GM12878 (cell line): ENCODE results near the gene TMBIM1. TPM values are rescaled to one million over a fixed set of nuclear protein-coding genes. Genes with fewer than 3 reads are reported as not detected.

Experiments
- ATAC-seq: fragments of 200-7000 bp; cut with Tn5 transposase; 3 replicates; pipeline ENCODE4 v1.9.1; 2020; ENCODE audit warnings: mild to moderate bottlenecking, moderate library complexity
- BruUV-seq: library from RNA; stranded (reverse); fragments of 400-500 nt; replicated peaks from 2 replicates; lab custom pipeline; 2021; lab: Mats Ljungman, UMichigan
- CTCF ChIA-PET: fragments of 300-600 bp; sonication (Branson Sonifier 250); formaldehyde crosslinking; extraction: SDS; loops from one replicate; lab custom pipeline; 2021; ENCODE audit warnings: inconsistent platforms; lab: Yijun Ruan, JAX
- POLR2A ChIA-PET: fragments of 350-600 bp; formaldehyde crosslinking; extraction: SDS; loops from one replicate; lab custom pipeline; 2021; ENCODE audit warnings: inconsistent platforms; lab: Charles Lee
- RAD21 ChIA-PET: fragments of 300-600 bp; sonication (Branson Sonifier 250); formaldehyde crosslinking; loops from one replicate; lab custom pipeline; 2023; ENCODE audit warnings: antibody characterized with exemption; ENCODE audit not compliant: unreplicated experiment; lab: Charles Lee
- SMC1A ChIA-PET: fragments of 300-600 bp; sonication (Branson Sonifier 250); formaldehyde crosslinking; loops from one replicate; lab custom pipeline; 2023; ENCODE audit not compliant: unreplicated experiment, uncharacterized antibody; lab: Charles Lee
- DNase-seq: peaks from one replicate; pipeline ENCODE4 v3.0.0-alpha.2; 2011; ENCODE audit warnings: low read depth, low spot score
- FAIRE-seq: peaks from 3 replicates; lab custom pipeline; 2011; peaks lifted over from hg19 to GRCh38; lab: Jason Lieb, UNC
- H2AFZ ChIP-seq: 2 replicates; pipeline ENCODE4 v1.6.0; 2011; ENCODE audit warnings: low read depth, low read length, control low read depth; ENCODE audit not compliant: control insufficient read depth
- H3K27ac ChIP-seq: 2 replicates; pipeline ENCODE4 v1.5.1; 2011; ENCODE audit warnings: control low read depth; ENCODE audit not compliant: control insufficient read depth, insufficient read depth
- H3K27me3 ChIP-seq, 2 experiments: replicated peaks in 1 of 2; 2 replicates each; pipeline versions ENCODE4 v1.6.0 to v1.6.1; 2011; ENCODE audit warnings: low read length in 1 of 2; ENCODE audit not compliant: control insufficient read depth in 2 of 2, insufficient read depth in 2 of 2
- H3K36me3 ChIP-seq, 2 experiments: 2 replicates each; pipeline ENCODE4 v1.5.1; 2011; ENCODE audit warnings: low read length in 1 of 2; ENCODE audit not compliant: control insufficient read depth in 2 of 2, insufficient read depth in 2 of 2
- H3K4me1 ChIP-seq: 2 replicates; pipeline ENCODE4 v1.6.1; 2011; ENCODE audit warnings: mild to moderate bottlenecking, low read length, moderate library complexity, mixed read lengths; ENCODE audit not compliant: control insufficient read depth, insufficient read depth
- H3K4me2 ChIP-seq: 2 replicates; pipeline ENCODE4 v1.6.0; 2011; ENCODE audit warnings: control low read depth; ENCODE audit not compliant: control insufficient read depth, insufficient read depth
- H3K4me3 ChIP-seq: fragments of 200-600 bp; sonication (generic); 2 replicates; pipeline ENCODE4 v1.5.1; 2016
- H3K79me2 ChIP-seq: 2 replicates; pipeline ENCODE4 v1.6.0; 2011; ENCODE audit warnings: low read length; ENCODE audit not compliant: control insufficient read depth, insufficient read depth
- H3K9ac ChIP-seq: 2 replicates; pipeline ENCODE4 v1.8.0; 2011; ENCODE audit warnings: low read length, control low read depth, mixed read lengths; ENCODE audit not compliant: control insufficient read depth, insufficient read depth
- H3K9me3 ChIP-seq: replicated peaks from 3 replicates; pipeline ENCODE4 v1.5.1; 2011; ENCODE audit warnings: mild to moderate bottlenecking, low read length; ENCODE audit not compliant: control insufficient read depth, insufficient read depth
- H4K20me1 ChIP-seq: 2 replicates; pipeline ENCODE4 v1.6.0; 2011; ENCODE audit not compliant: control insufficient read depth, insufficient read depth
- POLR2AphosphoS5 ChIP-seq: IDR thresholded peaks from 2 replicates; pipeline ENCODE4 v1.6.1; 2011; ENCODE audit warnings: mild to moderate bottlenecking, low read length, inconsistent platforms
- ZNF274 ChIP-seq: IDR thresholded peaks from one replicate; pipeline ENCODE4 v1.8.0; 2011; ENCODE audit not compliant: insufficient read length, insufficient read depth
- WGBS: methylation state at CpG from one replicate; pipeline ENCODE4 v1.1.6; 2016; ENCODE audit warnings: low lambda C conversion rate; ENCODE audit not compliant: insufficient replicate concordance, insufficient coverage; ENCODE audit errors: missing lambda C conversion rate; 5-methylcytosine and 5-hydroxymethylcytosine counted together
- in situ Hi-C: fragments of 300-500 bp; cut with MboI; formaldehyde crosslinking; loops from 9 replicates; pipeline ENCODE4 v1.14.3; 2018; ENCODE audit warnings: mixed read lengths
- intact Hi-C: fragments of 100-400 bp; cut with micrococcal nuclease; formaldehyde crosslinking; loops from one replicate; pipeline ENCODE4 v1.14.2; 2022; ENCODE audit not compliant: unreplicated experiment
- microRNA-seq: library from miRNA; unstranded; fragments of <30 nt; microRNA quantifications from one replicate; pipeline ENCODE4, GENCODE V29; 2018
- polyA plus RNA-seq, 11 experiments: library from polyadenylated mRNA; depleted of rRNA in 4 of 11; unstranded in 6 of 11; stranded (reverse) in 5 of 11; fragments of >200 nt; fragmentation: Nextera tagmentation in 4 of 11; fragmentation: Illumina TruSeq in 1 of 11; extraction: Ambion mirVana in 4 of 11; extraction: Trizol in 1 of 11; gene quantifications; 1 replicate in 1 of 11; 2 replicates in 10 of 11; pipeline versions ENCODE4 v1.2.1 to v1.2.3, GENCODE V29; 2011 to 2016; ENCODE audit warnings: inconsistent platforms in 2 of 11, missing spikeins in 2 of 11, low read depth in 1 of 11
- small RNA-seq: library from RNA; depleted of rRNA; stranded (forward); fragments of <200 nt; gene quantifications from one replicate; pipeline ENCODE3, GENCODE V24; 2014
- total RNA-seq, 4 experiments: library from RNA; depleted of rRNA in 3 of 4; stranded (reverse); fragments of >200 nt in 3 of 4; fragmentation: Illumina TruSeq in 1 of 4; extraction: Trizol in 1 of 4; gene quantifications; 2 replicates each; pipeline versions ENCODE4 v1.2.1 to v1.2.3, GENCODE V29; 2013 to 2021
- TF ChIP-seq, protein P1 (sequence below): IDR thresholded peaks from 2 replicates; pipeline ENCODE4 v1.6.1; 2012; ENCODE audit warnings: improper control_type of control experiment, low read depth, low read length; ENCODE audit not compliant: insufficient replicate concordance
- TF ChIP-seq, protein P2 (sequence below): fragments of 450-650 bp; IDR thresholded peaks from 2 replicates; pipeline ENCODE4 v1.6.1; 2018; ENCODE audit warnings: borderline replicate concordance, mild to moderate bottlenecking; ENCODE audit not compliant: partially characterized antibody

TMBIM1 gene
- total and polyA plus RNA-seq, 10 of the 15 experiments (the other 5 are each of a cell fraction or from before 2014, with no cell fraction given) = 6.1 to 38.3 (median 26.2) TPM

DNA sequence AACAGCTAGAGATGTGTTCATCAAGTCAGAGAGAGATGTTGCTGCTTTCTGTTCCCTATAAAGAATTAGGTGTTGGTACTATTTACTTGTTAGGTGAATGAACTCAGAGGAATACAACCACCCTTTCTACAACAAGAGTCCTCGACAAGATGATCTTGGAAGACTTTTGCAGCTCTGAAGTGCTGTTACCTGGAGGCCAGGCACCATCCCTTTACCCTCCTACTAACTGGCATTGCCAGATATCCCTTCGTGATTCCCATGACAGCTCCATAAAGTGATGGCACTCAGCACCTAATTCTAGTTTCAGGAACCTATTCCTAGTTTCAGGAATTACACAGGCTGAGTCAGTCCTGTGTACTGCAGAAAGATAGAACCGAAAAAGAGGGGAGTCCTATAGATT lies 65.4 kb downstream of the TMBIM1 start:
- intact Hi-C loops (no loop called here), in situ Hi-C loops (no loop called here)
- Histone ChIP-seq H3K36me3 (peaks cover 5 to 43% of the 10 kb centered on the region in 2 experiments), H3K9ac (no peak overlapping the region), H3K9me3 (no peaks in the 10 kb centered on the region), H3K27me3 (no peaks in the 10 kb centered on the region), H4K20me1 (peaks cover 11% of the 10 kb centered on the region), H3K27ac (no peak overlapping the region), H3K79me2 (peaks cover 62% of the 10 kb centered on the region), H3K4me2 (no peak overlapping the region), H3K4me3 (no peak overlapping the region), H2AFZ (no peak overlapping the region), H3K4me1 (peaks cover 44% of the 10 kb centered on the region)
- SMC1A ChIA-PET = interaction anchor here (1.0 kb wide), 2 partner anchors 9 to 10 kb away, joined by 3 to 5 read pairs; partner anchors contain the start of gene ARPC2
- RAD21 ChIA-PET = interaction anchor here (0.6 to 1.1 kb wide), 2 partner anchors 10 to 15 kb away, joined by 3 to 4 read pairs; partner anchors contain the start of gene ARPC2
- ATAC-seq (no peak), FAIRE-seq (no peak), DNase-seq (no peak)
- 54% methylated on average over 3 of the region's 3 CpGs for WGBS
- no TSS peak for BruUV-seq
- TF ChIP-seq ZNF274 (no peak), POLR2AphosphoS5 (peak; percentile 56; the same call in 1 of the 2 replicates)
- TF ChIP-seq, protein P1, sequence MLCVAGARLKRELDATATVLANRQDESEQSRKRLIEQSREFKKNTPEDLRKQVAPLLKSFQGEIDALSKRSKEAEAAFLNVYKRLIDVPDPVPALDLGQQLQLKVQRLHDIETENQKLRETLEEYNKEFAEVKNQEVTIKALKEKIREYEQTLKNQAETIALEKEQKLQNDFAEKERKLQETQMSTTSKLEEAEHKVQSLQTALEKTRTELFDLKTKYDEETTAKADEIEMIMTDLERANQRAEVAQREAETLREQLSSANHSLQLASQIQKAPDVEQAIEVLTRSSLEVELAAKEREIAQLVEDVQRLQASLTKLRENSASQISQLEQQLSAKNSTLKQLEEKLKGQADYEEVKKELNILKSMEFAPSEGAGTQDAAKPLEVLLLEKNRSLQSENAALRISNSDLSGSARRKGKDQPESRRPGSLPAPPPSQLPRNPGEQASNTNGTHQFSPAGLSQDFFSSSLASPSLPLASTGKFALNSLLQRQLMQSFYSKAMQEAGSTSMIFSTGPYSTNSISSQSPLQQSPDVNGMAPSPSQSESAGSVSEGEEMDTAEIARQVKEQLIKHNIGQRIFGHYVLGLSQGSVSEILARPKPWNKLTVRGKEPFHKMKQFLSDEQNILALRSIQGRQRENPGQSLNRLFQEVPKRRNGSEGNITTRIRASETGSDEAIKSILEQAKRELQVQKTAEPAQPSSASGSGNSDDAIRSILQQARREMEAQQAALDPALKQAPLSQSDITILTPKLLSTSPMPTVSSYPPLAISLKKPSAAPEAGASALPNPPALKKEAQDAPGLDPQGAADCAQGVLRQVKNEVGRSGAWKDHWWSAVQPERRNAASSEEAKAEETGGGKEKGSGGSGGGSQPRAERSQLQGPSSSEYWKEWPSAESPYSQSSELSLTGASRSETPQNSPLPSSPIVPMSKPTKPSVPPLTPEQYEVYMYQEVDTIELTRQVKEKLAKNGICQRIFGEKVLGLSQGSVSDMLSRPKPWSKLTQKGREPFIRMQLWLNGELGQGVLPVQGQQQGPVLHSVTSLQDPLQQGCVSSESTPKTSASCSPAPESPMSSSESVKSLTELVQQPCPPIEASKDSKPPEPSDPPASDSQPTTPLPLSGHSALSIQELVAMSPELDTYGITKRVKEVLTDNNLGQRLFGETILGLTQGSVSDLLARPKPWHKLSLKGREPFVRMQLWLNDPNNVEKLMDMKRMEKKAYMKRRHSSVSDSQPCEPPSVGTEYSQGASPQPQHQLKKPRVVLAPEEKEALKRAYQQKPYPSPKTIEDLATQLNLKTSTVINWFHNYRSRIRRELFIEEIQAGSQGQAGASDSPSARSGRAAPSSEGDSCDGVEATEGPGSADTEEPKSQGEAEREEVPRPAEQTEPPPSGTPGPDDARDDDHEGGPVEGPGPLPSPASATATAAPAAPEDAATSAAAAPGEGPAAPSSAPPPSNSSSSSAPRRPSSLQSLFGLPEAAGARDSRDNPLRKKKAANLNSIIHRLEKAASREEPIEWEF = no peak
- TF ChIP-seq, protein P2, sequence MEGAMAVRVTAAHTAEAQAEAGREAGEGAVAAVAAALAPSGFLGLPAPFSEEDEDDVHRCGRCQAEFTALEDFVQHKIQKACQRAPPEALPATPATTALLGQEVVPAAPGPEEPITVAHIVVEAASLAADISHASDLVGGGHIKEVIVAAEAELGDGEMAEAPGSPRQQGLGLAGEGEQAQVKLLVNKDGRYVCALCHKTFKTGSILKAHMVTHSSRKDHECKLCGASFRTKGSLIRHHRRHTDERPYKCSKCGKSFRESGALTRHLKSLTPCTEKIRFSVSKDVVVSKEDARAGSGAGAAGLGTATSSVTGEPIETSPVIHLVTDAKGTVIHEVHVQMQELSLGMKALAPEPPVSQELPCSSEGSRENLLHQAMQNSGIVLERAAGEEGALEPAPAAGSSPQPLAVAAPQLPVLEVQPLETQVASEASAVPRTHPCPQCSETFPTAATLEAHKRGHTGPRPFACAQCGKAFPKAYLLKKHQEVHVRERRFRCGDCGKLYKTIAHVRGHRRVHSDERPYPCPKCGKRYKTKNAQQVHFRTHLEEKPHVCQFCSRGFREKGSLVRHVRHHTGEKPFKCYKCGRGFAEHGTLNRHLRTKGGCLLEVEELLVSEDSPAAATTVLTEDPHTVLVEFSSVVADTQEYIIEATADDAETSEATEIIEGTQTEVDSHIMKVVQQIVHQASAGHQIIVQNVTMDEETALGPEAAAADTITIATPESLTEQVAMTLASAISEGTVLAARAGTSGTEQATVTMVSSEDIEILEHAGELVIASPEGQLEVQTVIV = no peak
- CTCF ChIA-PET = interaction anchor here (1.3 to 2.0 kb wide), 3 partner anchors 8 to 30 kb away, joined by 3 to 9 read pairs (median 4); partner anchors contain the start of gene ARPC2
- POLR2A ChIA-PET = interaction anchor here (0.5 to 6.6 kb wide), 6 partner anchors 8 to 45 kb away, joined by 3 to 98 read pairs (median 4); partner anchors contain the start of genes ARPC2 and PNKD

Small RNA genes lying within 50 kb of the gene (microRNA-seq; reads per million reads assigned to microRNA genes)
- gene MIR6513 (2.4 reads per million, percentile 9 among the genes with 10 or more reads in this experiment), gene MIR6810 (0.75 reads per million)

Small RNA genes lying within 50 kb of the gene (small RNA-seq; reads per million reads assigned to genes)
- gene MIR6810 = not detected

Other genes with a start within 250 kb of the TMBIM1 start
Only the 7 nearest of the 11 such genes appear.
- gene ARPC2, start 75.3 kb downstream of the TMBIM1 start, total RNA-seq (2014; rRNA removed) = 467 and 490 TPM in 2 replicates
- gene ARPC2, start 75.3 kb downstream of the TMBIM1 start, total RNA-seq (2014; rRNA removed; fragmentation: Illumina TruSeq; extraction: Trizol) = 515 and 534 TPM in 2 replicates
- gene ARPC2, start 75.3 kb downstream of the TMBIM1 start, total RNA-seq (2021) = 421 and 440 TPM in 2 replicates
- 816 and 944 TPM in 2 replicates for gene ARPC2, start 75.3 kb downstream of the TMBIM1 start, polyA plus RNA-seq (2011; rRNA removed)
- gene ARPC2, start 75.3 kb downstream of the TMBIM1 start, polyA plus RNA-seq (2014; fragmentation: Illumina TruSeq; extraction: Trizol) = 707 and 841 TPM in 2 replicates
- gene ARPC2, start 75.3 kb downstream of the TMBIM1 start, polyA plus RNA-seq (2014; fragmentation: Nextera tagmentation; extraction: Ambion mirVana) = 100 to 1,000 TPM; 711 to 735 TPM
- 524 and 584 TPM in 2 replicates for gene ARPC2, start 75.3 kb downstream of the TMBIM1 start, polyA plus RNA-seq (2014; rRNA removed)
- gene ARPC2, start 75.3 kb downstream of the TMBIM1 start, polyA plus RNA-seq (2016; fragmentation: Nextera tagmentation; extraction: Ambion mirVana) = 100 to 1,000 TPM; 963 to 980 TPM
- 0.17 TPM in 1 of 2 replicates, not detected in the other for gene GPBAR1, start 31.5 kb downstream of the TMBIM1 start, total RNA-seq (2014; rRNA removed)
- gene GPBAR1, start 31.5 kb downstream of the TMBIM1 start, total RNA-seq (2014; rRNA removed; fragmentation: Illumina TruSeq; extraction: Trizol) = 0.09 TPM in 2 replicates
- 0.13 and 0.36 TPM in 2 replicates for gene GPBAR1, start 31.5 kb downstream of the TMBIM1 start, total RNA-seq (2021)
- 0.03 TPM in 1 of 2 replicates, not detected in the other for gene GPBAR1, start 31.5 kb downstream of the TMBIM1 start, polyA plus RNA-seq (2011; rRNA removed)
- gene GPBAR1, start 31.5 kb downstream of the TMBIM1 start, polyA plus RNA-seq (2014; fragmentation: Illumina TruSeq; extraction: Trizol) = 0.07 and 0.10 TPM in 2 replicates
- not detected for gene GPBAR1, start 31.5 kb downstream of the TMBIM1 start, polyA plus RNA-seq (2014; fragmentation: Nextera tagmentation; extraction: Ambion mirVana)
- 0.22 and 0.24 TPM in 2 replicates for gene GPBAR1, start 31.5 kb downstream of the TMBIM1 start, polyA plus RNA-seq (2014; rRNA removed)
- under 1 TPM in 1 of 2 experiments, not detected in 1; 0.11 TPM for gene GPBAR1, start 31.5 kb downstream of the TMBIM1 start, polyA plus RNA-seq (2016; fragmentation: Nextera tagmentation; extraction: Ambion mirVana)
- gene AAMP, start 22.4 kb downstream of the TMBIM1 start, total RNA-seq (2014; rRNA removed) = 97.1 and 114 TPM in 2 replicates
- 70.6 and 71.7 TPM in 2 replicates for gene AAMP, start 22.4 kb downstream of the TMBIM1 start, total RNA-seq (2014; rRNA removed; fragmentation: Illumina TruSeq; extraction: Trizol)
- 64.8 and 66.3 TPM in 2 replicates for gene AAMP, start 22.4 kb downstream of the TMBIM1 start, total RNA-seq (2021)
- 33.2 and 50.7 TPM in 2 replicates for gene AAMP, start 22.4 kb downstream of the TMBIM1 start, polyA plus RNA-seq (2011; rRNA removed)
- 49.8 and 93.1 TPM in 2 replicates for gene AAMP, start 22.4 kb downstream of the TMBIM1 start, polyA plus RNA-seq (2014; fragmentation: Illumina TruSeq; extraction: Trizol)
- 1 to 10 TPM; 4.4 to 5.5 TPM for gene AAMP, start 22.4 kb downstream of the TMBIM1 start, polyA plus RNA-seq (2014; fragmentation: Nextera tagmentation; extraction: Ambion mirVana)
- 95.4 and 104 TPM in 2 replicates for gene AAMP, start 22.4 kb downstream of the TMBIM1 start, polyA plus RNA-seq (2014; rRNA removed)
- 100 to 1,000 TPM; 118 to 140 TPM for gene AAMP, start 22.4 kb downstream of the TMBIM1 start, polyA plus RNA-seq (2016; fragmentation: Nextera tagmentation; extraction: Ambion mirVana)
- 41.9 and 42.3 TPM in 2 replicates for gene PNKD, start 22.0 kb downstream of the TMBIM1 start, total RNA-seq (2014; rRNA removed)
- 27.2 and 28.5 TPM in 2 replicates for gene PNKD, start 22.0 kb downstream of the TMBIM1 start, total RNA-seq (2014; rRNA removed; fragmentation: Illumina TruSeq; extraction: Trizol)
- 42.0 and 45.1 TPM in 2 replicates for gene PNKD, start 22.0 kb downstream of the TMBIM1 start, total RNA-seq (2021)
- gene PNKD, start 22.0 kb downstream of the TMBIM1 start, polyA plus RNA-seq (2011; rRNA removed) = 26.3 and 54.9 TPM in 2 replicates
- 15.8 and 41.6 TPM in 2 replicates for gene PNKD, start 22.0 kb downstream of the TMBIM1 start, polyA plus RNA-seq (2014; fragmentation: Illumina TruSeq; extraction: Trizol)
- 100 to 1,000 TPM in 1 of 2 experiments, 10 to 100 TPM in 1; 72.6 to 104 TPM for gene PNKD, start 22.0 kb downstream of the TMBIM1 start, polyA plus RNA-seq (2014; fragmentation: Nextera tagmentation; extraction: Ambion mirVana)
- gene PNKD, start 22.0 kb downstream of the TMBIM1 start, polyA plus RNA-seq (2014; rRNA removed) = 67.7 and 72.6 TPM in 2 replicates
- 100 to 1,000 TPM in 1 of 2 experiments, 10 to 100 TPM in 1; 90.9 to 106 TPM for gene PNKD, start 22.0 kb downstream of the TMBIM1 start, polyA plus RNA-seq (2016; fragmentation: Nextera tagmentation; extraction: Ambion mirVana)
- gene CATIP, start 64.4 kb upstream of the TMBIM1 start, total RNA-seq (2014; rRNA removed) = not detected in 2 replicates
- gene CATIP, start 64.4 kb upstream of the TMBIM1 start, total RNA-seq (2014; rRNA removed; fragmentation: Illumina TruSeq; extraction: Trizol) = not detected in 2 replicates
- not detected in 2 replicates for gene CATIP, start 64.4 kb upstream of the TMBIM1 start, total RNA-seq (2021)
- not detected in 2 replicates for gene CATIP, start 64.4 kb upstream of the TMBIM1 start, polyA plus RNA-seq (2011; rRNA removed)
- not detected in 2 replicates for gene CATIP, start 64.4 kb upstream of the TMBIM1 start, polyA plus RNA-seq (2014; fragmentation: Illumina TruSeq; extraction: Trizol)
- under 1 TPM; 0.04 to 0.05 TPM for gene CATIP, start 64.4 kb upstream of the TMBIM1 start, polyA plus RNA-seq (2014; fragmentation: Nextera tagmentation; extraction: Ambion mirVana)
- gene CATIP, start 64.4 kb upstream of the TMBIM1 start, polyA plus RNA-seq (2014; rRNA removed) = not detected in 2 replicates
- gene CATIP, start 64.4 kb upstream of the TMBIM1 start, polyA plus RNA-seq (2016; fragmentation: Nextera tagmentation; extraction: Ambion mirVana) = under 1 TPM in 1 of 2 experiments, not detected in 1; 0.11 TPM
- 0.11 and 0.28 TPM in 2 replicates for gene SLC11A1, start 89.8 kb upstream of the TMBIM1 start, total RNA-seq (2014; rRNA removed)
- gene SLC11A1, start 89.8 kb upstream of the TMBIM1 start, total RNA-seq (2014; rRNA removed; fragmentation: Illumina TruSeq; extraction: Trizol) = 0.05 and 0.13 TPM in 2 replicates
- gene SLC11A1, start 89.8 kb upstream of the TMBIM1 start, total RNA-seq (2021) = 0.38 and 0.56 TPM in 2 replicates
- 0.06 and 0.11 TPM in 2 replicates for gene SLC11A1, start 89.8 kb upstream of the TMBIM1 start, polyA plus RNA-seq (2011; rRNA removed)
- gene SLC11A1, start 89.8 kb upstream of the TMBIM1 start, polyA plus RNA-seq (2014; fragmentation: Illumina TruSeq; extraction: Trizol) = 0.04 TPM in 1 of 2 replicates, not detected in the other
- gene SLC11A1, start 89.8 kb upstream of the TMBIM1 start, polyA plus RNA-seq (2014; fragmentation: Nextera tagmentation; extraction: Ambion mirVana) = under 1 TPM; 0.03 to 0.07 TPM
- gene SLC11A1, start 89.8 kb upstream of the TMBIM1 start, polyA plus RNA-seq (2014; rRNA removed) = 0.09 and 0.22 TPM in 2 replicates
- gene SLC11A1, start 89.8 kb upstream of the TMBIM1 start, polyA plus RNA-seq (2016; fragmentation: Nextera tagmentation; extraction: Ambion mirVana) = under 1 TPM; 0.15 to 0.18 TPM
- gene CTDSP1, start 107.4 kb upstream of the TMBIM1 start, total RNA-seq (2014; rRNA removed) = 52.5 and 56.5 TPM in 2 replicates
- 30.9 and 32.5 TPM in 2 replicates for gene CTDSP1, start 107.4 kb upstream of the TMBIM1 start, total RNA-seq (2014; rRNA removed; fragmentation: Illumina TruSeq; extraction: Trizol)
- 71.2 and 75.9 TPM in 2 replicates for gene CTDSP1, start 107.4 kb upstream of the TMBIM1 start, total RNA-seq (2021)
- gene CTDSP1, start 107.4 kb upstream of the TMBIM1 start, polyA plus RNA-seq (2011; rRNA removed) = 37.1 and 75.5 TPM in 2 replicates
- 12.5 and 36.4 TPM in 2 replicates for gene CTDSP1, start 107.4 kb upstream of the TMBIM1 start, polyA plus RNA-seq (2014; fragmentation: Illumina TruSeq; extraction: Trizol)
- 1 to 10 TPM; 3.0 to 6.2 TPM for gene CTDSP1, start 107.4 kb upstream of the TMBIM1 start, polyA plus RNA-seq (2014; fragmentation: Nextera tagmentation; extraction: Ambion mirVana)
- 72.7 and 83.1 TPM in 2 replicates for gene CTDSP1, start 107.4 kb upstream of the TMBIM1 start, polyA plus RNA-seq (2014; rRNA removed)
- 10 to 100 TPM; 13.7 to 15.6 TPM for gene CTDSP1, start 107.4 kb upstream of the TMBIM1 start, polyA plus RNA-seq (2016; fragmentation: Nextera tagmentation; extraction: Ambion mirVana)